HG03571 (cell line): ENCODE measurements around the gene TUBGCP6.

Experiments used
- ATAC-seq: cut with Tn5 transposase; IDR thresholded peaks from one replicate; pipeline ENCODE4 v1.9.1; 2021; ENCODE audit not compliant: unreplicated experiment

Gene TUBGCP6

DNA sequence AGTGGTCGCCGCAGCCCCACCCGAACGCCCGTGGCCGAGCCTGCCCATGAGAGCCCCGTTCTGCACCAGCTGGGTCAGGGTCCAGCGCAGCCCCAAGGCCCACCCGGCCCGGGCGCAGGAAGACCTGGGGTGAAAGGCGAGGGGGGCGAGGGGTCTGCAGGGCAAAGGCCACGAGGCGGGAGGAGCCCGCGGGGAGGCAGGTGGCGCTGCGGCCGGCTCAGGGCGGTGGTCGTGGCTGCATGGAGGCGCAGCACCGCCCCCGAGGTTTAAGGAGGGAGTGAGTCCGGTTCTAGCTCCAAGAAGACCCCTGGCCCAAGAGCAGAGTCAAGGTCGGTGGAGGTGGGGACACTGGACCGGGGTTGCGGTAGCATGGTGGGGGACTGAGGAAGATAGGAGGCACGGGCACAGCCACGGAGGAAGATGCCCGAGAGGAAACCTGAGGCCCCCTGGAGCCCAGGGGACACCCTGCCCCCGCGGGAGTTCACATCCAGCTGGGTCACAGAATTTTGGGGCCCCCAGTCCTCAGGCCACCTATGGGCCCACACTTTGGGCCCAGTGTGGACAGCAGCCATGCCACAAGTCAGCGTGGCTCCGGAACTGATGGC is 6.8 kb upstream of the TUBGCP6 start:
- no peak for ATAC-seq

DNA sequence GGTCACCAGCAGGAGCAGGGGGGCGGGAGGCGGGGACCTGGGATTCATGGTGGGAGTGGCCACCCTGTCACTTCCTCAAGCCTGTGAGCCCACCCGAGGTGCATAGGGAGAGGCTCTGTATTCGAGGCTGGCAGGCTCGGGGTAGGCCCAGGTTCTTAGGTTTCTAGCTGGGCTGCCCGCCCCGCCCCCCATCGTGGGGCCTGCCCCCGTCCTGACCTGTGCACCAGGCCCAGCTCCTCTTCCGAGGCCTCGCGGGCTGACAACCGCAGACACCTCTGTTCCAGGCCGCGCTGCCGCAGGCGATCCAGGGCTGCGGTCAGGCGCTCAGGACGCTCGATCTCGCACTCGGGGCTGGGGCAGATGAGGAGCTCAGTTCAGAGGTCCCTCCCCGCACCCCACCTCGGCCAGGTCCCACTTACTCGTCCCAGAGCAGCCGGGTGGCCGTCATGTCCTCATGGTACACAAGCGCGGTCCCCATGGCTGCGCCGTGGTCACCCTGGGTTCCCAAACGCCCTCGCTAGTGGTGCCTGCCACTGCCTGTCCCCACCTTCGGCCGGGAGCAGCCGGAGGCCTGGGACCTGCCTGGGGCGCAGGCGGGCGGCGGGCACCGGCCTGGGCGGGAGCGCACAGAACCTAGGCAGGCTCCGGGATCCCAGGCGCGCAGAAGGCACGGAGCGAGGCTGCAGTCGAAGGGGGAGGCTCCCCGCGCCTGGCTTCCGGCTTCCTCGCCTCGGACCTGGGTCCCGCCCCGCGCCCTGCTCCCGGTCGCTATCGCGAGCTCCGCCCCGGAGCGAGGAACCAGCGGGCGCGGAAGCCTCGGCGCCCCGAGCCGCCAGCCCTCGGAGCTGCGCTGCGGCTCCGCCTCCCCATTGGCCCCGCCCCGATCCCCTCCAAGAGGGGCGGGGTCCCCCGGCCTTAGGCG is 6.0 kb upstream of the TUBGCP6 start, which contains the start of gene HDAC10:
Gene HDAC10 (minus strand): TSS at position 711 of the 922 bp plus-strand sequence. CDS start 233 bp downstream, at position 478.
- peak; percentile 37 for ATAC-seq

- ATAC-seq: no peak
Measured at GRCh38 chr22:50250249-50250554, 5.4 kb upstream of the TUBGCP6 start.

DNA sequence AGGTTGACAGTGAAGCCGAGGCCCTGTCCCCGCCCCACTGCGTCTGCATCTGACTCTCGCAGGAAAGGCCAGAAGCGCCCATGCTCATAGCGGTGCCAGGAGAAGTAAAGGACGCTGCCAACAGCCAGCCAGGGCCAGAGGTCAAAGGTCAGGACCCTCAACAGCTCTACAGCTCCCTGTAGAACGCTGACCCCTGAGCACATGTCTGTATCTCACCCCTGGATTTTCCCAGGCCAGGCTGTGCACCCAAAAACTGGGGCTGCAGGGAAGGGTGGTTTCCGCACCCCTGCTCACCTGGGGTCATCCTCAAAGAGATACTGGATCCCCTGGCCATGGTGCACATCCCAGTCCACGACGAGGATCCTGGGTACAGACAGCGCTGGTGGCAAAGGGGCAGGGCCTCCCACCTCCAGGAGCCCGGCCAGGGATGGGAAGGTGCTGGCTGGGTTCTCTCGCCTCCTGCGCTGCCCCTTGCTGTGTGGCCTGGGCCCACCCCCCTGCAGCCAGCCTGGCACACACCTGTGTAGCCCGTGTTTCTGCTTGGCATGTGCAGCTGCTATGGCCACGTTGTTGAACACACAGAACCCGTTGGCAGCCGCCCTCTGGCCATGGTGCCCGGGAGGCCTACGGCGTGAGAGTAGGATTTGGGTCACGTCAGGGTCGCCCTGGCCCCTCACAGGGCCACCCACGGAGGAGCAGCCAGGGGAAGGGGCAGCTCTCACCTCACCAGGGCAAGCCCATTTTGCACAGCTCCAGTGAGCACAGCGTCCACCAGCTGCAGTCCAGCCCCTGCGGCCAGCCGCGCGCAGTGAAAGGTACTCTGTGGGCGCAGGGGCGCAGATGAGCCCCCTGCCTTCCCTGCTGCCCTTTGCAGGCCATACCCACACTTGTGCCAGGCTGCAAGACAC is 4.8 kb upstream of the TUBGCP6 start:
- ATAC-seq: no peak

GRCh38 chr22:50248196-50249081 is 3.6 kb upstream of the TUBGCP6 start:
- ATAC-seq: no peak

DNA sequence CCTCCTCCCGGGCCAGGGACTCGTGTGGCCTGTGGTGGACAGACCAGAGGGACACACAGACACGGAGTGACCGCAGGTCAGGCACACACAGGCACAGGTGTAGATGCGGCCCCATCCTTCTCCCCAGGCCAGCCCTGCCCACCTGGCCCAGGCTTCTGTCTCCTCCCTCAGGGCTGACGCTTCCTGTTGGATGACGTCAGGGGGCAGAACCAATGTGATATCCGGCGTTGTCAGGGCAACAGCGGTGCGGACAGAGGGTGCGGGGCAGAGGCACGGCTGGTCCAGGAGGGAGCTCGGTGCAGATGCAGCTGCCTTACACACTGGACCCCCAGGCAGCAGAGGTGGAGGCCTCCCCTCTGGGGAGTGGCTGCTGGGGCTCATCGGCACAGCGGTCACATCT is 2.9 kb upstream of the TUBGCP6 start:
- no peak for ATAC-seq

- no peak for ATAC-seq
Measured at GRCh38 chr22:50246242-50247175, 1.7 kb upstream of the TUBGCP6 start.

GRCh38 chr22:50245214-50246072 is 620 bp upstream of the TUBGCP6 start:
- no peak for ATAC-seq

GRCh38 chr22:50243685-50244419 is 971 bp downstream of the TUBGCP6 start:
- no peak for ATAC-seq

DNA sequence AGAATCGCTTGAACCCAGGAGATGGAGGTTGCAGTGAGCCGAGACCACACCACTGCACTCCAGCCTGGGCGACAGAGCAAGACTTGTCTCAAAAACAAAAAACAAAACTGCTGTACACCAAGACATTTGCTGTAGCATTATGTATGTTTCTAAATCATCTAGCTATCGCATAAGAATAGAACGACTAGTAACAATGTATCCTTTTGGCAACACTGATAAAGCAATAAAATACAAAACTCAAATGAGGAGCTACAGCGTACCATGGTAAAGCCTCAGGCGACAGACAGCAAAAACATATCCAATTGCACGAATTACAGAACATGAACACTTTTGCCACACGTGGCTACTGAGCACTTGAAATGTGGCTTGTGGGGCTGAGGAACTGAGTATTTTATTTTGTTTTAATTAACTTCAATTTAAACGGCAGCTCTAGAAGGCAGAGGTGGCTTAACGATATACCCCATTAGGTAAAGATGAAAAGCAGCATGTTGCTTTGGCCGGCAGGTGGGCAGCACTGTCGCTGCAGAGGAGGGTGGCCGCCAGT is 2.3 kb downstream of the TUBGCP6 start:
- ATAC-seq: no peak

DNA sequence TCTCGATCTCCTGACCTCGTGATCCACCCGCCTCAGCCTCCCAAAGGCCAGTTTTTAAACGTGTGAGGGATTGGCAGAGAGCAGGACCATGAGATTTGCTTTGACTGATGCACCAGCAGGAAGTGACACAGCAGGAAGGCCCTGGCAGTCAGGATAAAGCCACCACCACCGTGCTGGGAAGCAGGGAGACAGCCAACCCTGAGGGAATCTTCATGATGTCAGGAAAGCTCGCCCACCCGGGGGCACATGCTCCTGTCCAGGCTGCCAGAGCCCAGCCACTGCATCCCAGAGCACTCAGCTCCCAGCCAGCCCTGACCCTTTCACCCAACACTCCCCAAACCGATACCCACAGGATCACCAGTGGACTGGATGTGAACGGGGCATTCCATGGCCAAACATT is 6.1 kb downstream of the TUBGCP6 start:
- no peak for ATAC-seq

DNA sequence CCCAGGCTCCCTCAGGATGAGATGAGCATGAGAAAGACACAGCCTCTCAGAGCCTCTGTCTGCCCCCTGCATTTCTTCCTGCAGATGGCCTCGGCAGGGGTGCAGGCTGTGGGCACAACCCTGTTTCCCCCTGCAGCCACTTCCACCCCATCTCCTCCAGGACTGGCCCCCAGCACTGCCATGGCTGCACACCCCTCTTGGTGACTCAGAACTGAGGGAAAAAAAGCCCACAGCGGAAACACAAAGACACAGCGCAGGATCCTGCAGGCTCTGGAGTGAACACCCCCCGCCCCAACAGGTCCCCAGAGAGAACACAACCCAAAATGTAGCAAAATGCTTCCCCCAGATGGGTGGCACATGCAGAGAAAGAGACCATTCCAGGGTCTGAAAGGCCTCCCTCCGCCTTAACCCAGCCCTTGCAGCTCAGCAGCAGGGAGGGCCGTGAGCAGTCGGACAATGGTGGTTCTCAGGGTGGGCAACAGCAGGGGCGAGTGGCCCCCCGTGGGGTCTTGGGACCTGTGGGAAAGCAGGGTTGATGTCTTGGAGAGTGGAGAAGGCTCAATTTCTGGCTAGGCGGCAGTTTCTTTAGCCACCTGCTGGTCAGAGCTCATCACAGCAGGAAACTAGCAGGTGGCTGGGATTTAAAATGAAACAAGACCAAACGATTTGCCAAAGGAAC is 8.0 kb downstream of the TUBGCP6 start:
- ATAC-seq: no peak

DNA sequence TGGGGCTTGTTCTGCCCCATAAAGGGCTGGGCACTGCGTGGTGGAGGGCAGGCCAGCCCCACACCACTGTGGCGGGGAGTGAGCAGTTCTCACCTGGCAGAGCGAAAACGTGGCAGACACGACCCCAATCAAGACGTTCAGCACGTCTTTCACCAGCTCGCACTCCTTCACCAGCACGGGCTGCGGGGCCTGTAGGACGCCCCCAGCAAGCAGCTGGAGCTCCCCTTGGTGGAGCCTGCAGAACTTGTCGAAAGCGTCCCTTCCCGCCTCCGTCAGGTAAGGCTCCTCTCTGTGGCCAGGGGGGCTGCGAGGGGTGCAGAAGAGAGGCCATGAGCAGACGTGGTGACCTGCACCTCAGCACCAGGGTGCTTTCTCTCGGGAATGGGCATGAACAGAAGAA is 11.6 kb downstream of the TUBGCP6 start:
- no peak for ATAC-seq

- no peak for ATAC-seq
Measured at GRCh38 chr22:50232481-50233151, 12.2 kb downstream of the TUBGCP6 start.

DNA sequence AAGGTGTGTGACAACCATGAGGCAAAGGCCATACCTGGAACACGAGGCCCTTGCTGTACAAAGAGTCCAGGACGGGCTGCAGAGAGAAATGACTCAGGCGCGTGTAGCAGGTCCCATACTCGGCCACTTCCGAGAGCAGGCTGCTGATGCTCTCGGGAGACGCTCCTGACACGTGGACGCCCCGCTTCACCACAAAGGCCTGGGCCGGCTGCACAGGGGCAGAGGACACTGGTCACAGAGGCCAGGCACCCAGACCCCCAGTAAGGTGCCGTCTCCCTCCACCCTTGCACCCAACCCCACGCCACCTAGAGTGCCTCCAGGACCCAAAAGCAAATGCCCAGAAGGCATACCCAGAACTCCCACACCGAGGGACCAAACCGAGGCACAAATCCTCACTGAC is 15.5 kb downstream of the TUBGCP6 start:
- ATAC-seq: no peak

GRCh38 chr22:50228366-50228765 is 16.5 kb downstream of the TUBGCP6 start:
- ATAC-seq: no peak
